H9 (cell line): ENCODE results near the gene NEK5. TPM values are rescaled to one million over a fixed set of nuclear protein-coding genes. Genes with fewer than 3 reads are reported as not detected.
"Not testable (repeated sequence)": the region's sequence is repeated elsewhere in the genome, so short reads cannot be mapped to it uniquely, and the experiment has no call there.

Source experiments
- DNase-seq: peaks from one replicate; pipeline ENCODE4 v3.0.0-alpha.2; 2017
- H2AFZ ChIP-seq: one replicate; pipeline ENCODE4 v1.6.1; 2013; ENCODE audit warnings: mild to moderate bottlenecking, low read length, control low read depth, moderate library complexity
- H2AK5ac ChIP-seq: 2 replicates; pipeline ENCODE4 v1.6.1; 2013; ENCODE audit warnings: low read length, control low read depth, mixed read lengths; ENCODE audit not compliant: insufficient read length
- H2BK120ac ChIP-seq: one replicate; pipeline ENCODE4 v1.6.1; 2013; ENCODE audit warnings: low read depth, mild to moderate bottlenecking, low read length, control low read depth, inconsistent platforms; ENCODE audit not compliant: poor library complexity, severe bottlenecking
- H2BK12ac ChIP-seq: 2 replicates; pipeline ENCODE4 v1.6.1; 2013; ENCODE audit warnings: low read length, control low read depth, mixed read lengths, low read depth; ENCODE audit not compliant: insufficient read length
- H2BK15ac ChIP-seq: 2 replicates; pipeline ENCODE4 v1.6.1; 2013; ENCODE audit warnings: low read depth, low read length, control low read depth
- H2BK20ac ChIP-seq: one replicate; pipeline ENCODE4 v1.6.1; 2013; ENCODE audit warnings: low read depth, mild to moderate bottlenecking, low read length, control low read depth, inconsistent platforms; ENCODE audit not compliant: poor library complexity, severe bottlenecking
- H2BK5ac ChIP-seq: 2 replicates; pipeline ENCODE4 v1.6.1; 2013; ENCODE audit warnings: low read length, control low read depth, mixed read lengths; ENCODE audit not compliant: insufficient read length
- H3K14ac ChIP-seq: 2 replicates; pipeline ENCODE4 v1.6.1; 2013; ENCODE audit warnings: low read length, control low read depth; ENCODE audit not compliant: insufficient read depth
- H3K18ac ChIP-seq: 2 replicates; pipeline ENCODE4 v1.6.1; 2013; ENCODE audit warnings: low read depth, mild to moderate bottlenecking, mixed read lengths, low read length, control low read depth; ENCODE audit not compliant: insufficient read length
- H3K23ac ChIP-seq: 2 replicates; pipeline ENCODE4 v1.6.1; 2013; ENCODE audit warnings: low read length, control low read depth, mixed read lengths, low read depth; ENCODE audit not compliant: insufficient read length
- H3K23me2 ChIP-seq: 2 replicates; pipeline ENCODE4 v1.6.1; 2013; ENCODE audit warnings: low read depth, mild to moderate bottlenecking, mixed read lengths, low read length, control low read depth; ENCODE audit not compliant: insufficient read length, poor library complexity, severe bottlenecking
- H3K27ac ChIP-seq: 2 replicates; pipeline ENCODE4 v1.5.1; 2013; ENCODE audit warnings: low read length, control low read depth, mixed read lengths, low read depth; ENCODE audit not compliant: insufficient read length
- H3K27me3 ChIP-seq: 2 replicates; pipeline ENCODE4 v1.6.1; 2013; ENCODE audit warnings: low read length, control low read depth, inconsistent platforms; ENCODE audit not compliant: insufficient read depth
- H3K4ac ChIP-seq: 2 replicates; pipeline ENCODE4 v1.6.1; 2013; ENCODE audit warnings: low read depth, mild to moderate bottlenecking, control low read depth, inconsistent platforms, low read length, moderate library complexity
- H3K4me1 ChIP-seq: 2 replicates; pipeline ENCODE4 v1.6.1; 2013; ENCODE audit warnings: low read length, control low read depth, inconsistent platforms; ENCODE audit not compliant: insufficient read depth
- H3K4me2 ChIP-seq: 2 replicates; pipeline ENCODE4 v1.6.1; 2013; ENCODE audit warnings: low read length, control low read depth, mixed read lengths; ENCODE audit not compliant: insufficient read length, insufficient read depth
- H3K56ac ChIP-seq: 2 replicates; pipeline ENCODE4 v1.6.1; 2013; ENCODE audit warnings: low read depth, mild to moderate bottlenecking, mixed read lengths, low read length, control low read depth; ENCODE audit not compliant: insufficient read length
- H3K79me1 ChIP-seq: 2 replicates; pipeline ENCODE4 v1.6.1; 2013; ENCODE audit warnings: low read depth, mild to moderate bottlenecking, moderate library complexity, low read length, control low read depth, inconsistent platforms; ENCODE audit not compliant: insufficient read depth, poor library complexity, severe bottlenecking
- H3K79me2 ChIP-seq: 2 replicates; pipeline ENCODE4 v1.6.1; 2013; ENCODE audit warnings: low read length, control low read depth, inconsistent platforms; ENCODE audit not compliant: insufficient read depth
- H3K9ac ChIP-seq: 2 replicates; pipeline ENCODE4 v1.6.1; 2013; ENCODE audit warnings: low read length, control low read depth, mixed read lengths; ENCODE audit not compliant: insufficient read length; ENCODE audit errors: extremely low read depth
- H3K9me3 ChIP-seq: one replicate; pipeline ENCODE4 v1.6.1; 2013; ENCODE audit warnings: low read depth, low read length, inconsistent platforms; ENCODE audit not compliant: control insufficient read depth
- H3T11ph ChIP-seq: one replicate; pipeline ENCODE4 v1.6.1; 2013; ENCODE audit warnings: mild to moderate bottlenecking, low read length, control low read depth, inconsistent platforms
- H4K20me1 ChIP-seq: one replicate; pipeline ENCODE4 v1.6.1; 2013; ENCODE audit not compliant: control insufficient read depth, insufficient read length, insufficient read depth
- H4K5ac ChIP-seq: 2 replicates; pipeline ENCODE4 v1.6.1; 2013; ENCODE audit warnings: low read depth, mild to moderate bottlenecking, mixed read lengths, low read length, control low read depth; ENCODE audit not compliant: insufficient read length
- H4K8ac ChIP-seq: replicated peaks from 2 replicates; pipeline ENCODE4 v1.6.1; 2013; ENCODE audit warnings: low read length, control low read depth, mixed read lengths, low read depth; ENCODE audit not compliant: insufficient read length
- H4K91ac ChIP-seq: 2 replicates; pipeline ENCODE4 v1.6.1; 2013; ENCODE audit warnings: low read depth, mild to moderate bottlenecking, moderate library complexity, mixed read lengths, low read length, control low read depth; ENCODE audit not compliant: insufficient read length
- H3K27ac Mint-ChIP-seq, 3 experiments: 2 replicates in 2 of 3; 3 replicates in 1 of 3; pipeline ENCODE4 v1.8.0; 2020 to 2021; ENCODE audit warnings: mixed read lengths in 3 of 3, mild to moderate bottlenecking in 1 of 3, moderate library complexity in 1 of 3
- H3K27me3 Mint-ChIP-seq: 2 replicates; pipeline ENCODE4 v1.8.0; 2021; ENCODE audit warnings: low read depth, mild to moderate bottlenecking, moderate library complexity, mixed read lengths
- H3K36me3 Mint-ChIP-seq, 3 experiments: 2 replicates in 2 of 3; 3 replicates in 1 of 3; pipeline ENCODE4 v1.8.0; 2020 to 2021; ENCODE audit warnings: low read depth in 3 of 3, mixed read lengths in 3 of 3; ENCODE audit not compliant: insufficient read depth in 1 of 3
- H3K4me1 Mint-ChIP-seq, 2 experiments: 2 replicates each; pipeline ENCODE4 v1.8.0; 2020; ENCODE audit warnings: mixed read lengths in 2 of 2
- H3K4me3 Mint-ChIP-seq, 2 experiments: 2 replicates in 1 of 2; 3 replicates in 1 of 2; pipeline ENCODE4 v1.8.0; 2020 to 2021; ENCODE audit warnings: mild to moderate bottlenecking in 2 of 2, mixed read lengths in 2 of 2, moderate library complexity in 1 of 2
- H3K9me3 Mint-ChIP-seq, 2 experiments: 2 replicates in 1 of 2; 3 replicates in 1 of 2; pipeline ENCODE4 v1.8.0; 2020; ENCODE audit warnings: mild to moderate bottlenecking in 2 of 2, mixed read lengths in 2 of 2, moderate library complexity in 1 of 2
- WGBS: extraction: QIAGEN DNeasy Blood & Tissue Kit; methylation state at CpG from one replicate; pipeline ENCODE4 v1.1.7; 2013; ENCODE audit warnings: missing lambda C conversion rate, low lambda C conversion rate, mixed read lengths; ENCODE audit not compliant: insufficient read length; ENCODE audit errors: extremely low coverage; 5-methylcytosine and 5-hydroxymethylcytosine counted together
- total RNA-seq: library from RNA; stranded (reverse); gene quantifications from 2 replicates; pipeline ENCODE4 v1.2.1, GENCODE V29; 2021
- TF ChIP-seq, protein P1 (sequence below): fragments of 200-600 bp; sonication (generic); conservative IDR thresholded peaks from 3 replicates; pipeline ENCODE4 v1.8.0; 2021; ENCODE audit warnings: antibody characterized with exemption, mild to moderate bottlenecking

Gene NEK5
- total RNA-seq, 1 experiment from 2014 or later: 0.26 TPM

DNA sequence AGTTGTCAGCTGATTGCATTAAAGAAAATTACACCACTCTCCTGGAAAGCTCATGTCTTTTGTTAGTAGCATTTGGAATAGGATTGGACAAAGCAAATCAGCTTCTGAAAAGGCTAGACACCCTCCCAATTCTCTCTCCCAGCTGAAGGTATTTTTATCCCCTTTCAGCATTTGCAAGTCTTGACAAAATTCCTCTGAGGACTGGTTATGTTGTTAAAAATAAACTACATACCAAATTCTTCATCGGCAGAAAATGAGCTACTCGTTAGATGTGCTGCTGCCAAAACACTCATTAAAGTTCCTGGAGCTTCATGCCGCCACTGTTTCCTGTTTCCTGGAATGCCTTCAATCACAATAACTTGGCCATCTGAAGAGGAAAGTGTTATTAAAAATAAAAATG is 67.3 kb downstream of the NEK5 start:
- Mint-ChIP-seq H3K27me3 (no peaks in the 10 kb centered on the region; the same call in 1 of the 2 replicates), H3K9me3 (peaks cover 41 to 45% of the 10 kb centered on the region in 2 experiments), H3K27ac (no peak overlapping the region), H3K36me3 (peaks cover 6 to 23% (median 21%) of the 10 kb centered on the region in 3 experiments), H3K4me3 (no peak overlapping the region), H3K4me1 (no peaks in the 10 kb centered on the region)
- no CpG with 5 or more reads among the region's 3 CpGs for WGBS
- Histone ChIP-seq H4K20me1 (no peaks in the 10 kb centered on the region), H3K4ac (no peak overlapping the region), H3K18ac (no peak overlapping the region), H3K4me1 (no peaks in the 10 kb centered on the region), H2BK20ac (no peak overlapping the region), H3K9me3 (peaks cover 21% of the 10 kb centered on the region), H3K4me2 (no peak overlapping the region), H3K14ac (no peak overlapping the region), H4K8ac (no peak overlapping the region), H2BK120ac (no peak overlapping the region), H3K79me2 (no peaks in the 10 kb centered on the region), H4K91ac (no peak overlapping the region), H2AK5ac (no peak overlapping the region), H3K9ac (no peak overlapping the region), H2BK5ac (no peak overlapping the region), H3K23ac (no peak overlapping the region), H4K5ac (no peak overlapping the region), H2BK15ac (no peak overlapping the region), H3K79me1 (no peaks in the 10 kb centered on the region), H3K27me3 (no peaks in the 10 kb centered on the region), H2AFZ (no peak overlapping the region), H3K23me2 (no peaks in the 10 kb centered on the region), H3T11ph (no peak overlapping the region), H3K56ac (no peak overlapping the region), H3K27ac (no peak overlapping the region), H2BK12ac (no peak overlapping the region)
- TF ChIP-seq, protein P1, sequence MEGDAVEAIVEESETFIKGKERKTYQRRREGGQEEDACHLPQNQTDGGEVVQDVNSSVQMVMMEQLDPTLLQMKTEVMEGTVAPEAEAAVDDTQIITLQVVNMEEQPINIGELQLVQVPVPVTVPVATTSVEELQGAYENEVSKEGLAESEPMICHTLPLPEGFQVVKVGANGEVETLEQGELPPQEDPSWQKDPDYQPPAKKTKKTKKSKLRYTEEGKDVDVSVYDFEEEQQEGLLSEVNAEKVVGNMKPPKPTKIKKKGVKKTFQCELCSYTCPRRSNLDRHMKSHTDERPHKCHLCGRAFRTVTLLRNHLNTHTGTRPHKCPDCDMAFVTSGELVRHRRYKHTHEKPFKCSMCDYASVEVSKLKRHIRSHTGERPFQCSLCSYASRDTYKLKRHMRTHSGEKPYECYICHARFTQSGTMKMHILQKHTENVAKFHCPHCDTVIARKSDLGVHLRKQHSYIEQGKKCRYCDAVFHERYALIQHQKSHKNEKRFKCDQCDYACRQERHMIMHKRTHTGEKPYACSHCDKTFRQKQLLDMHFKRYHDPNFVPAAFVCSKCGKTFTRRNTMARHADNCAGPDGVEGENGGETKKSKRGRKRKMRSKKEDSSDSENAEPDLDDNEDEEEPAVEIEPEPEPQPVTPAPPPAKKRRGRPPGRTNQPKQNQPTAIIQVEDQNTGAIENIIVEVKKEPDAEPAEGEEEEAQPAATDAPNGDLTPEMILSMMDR: no peak
- no peak for DNase-seq

DNA sequence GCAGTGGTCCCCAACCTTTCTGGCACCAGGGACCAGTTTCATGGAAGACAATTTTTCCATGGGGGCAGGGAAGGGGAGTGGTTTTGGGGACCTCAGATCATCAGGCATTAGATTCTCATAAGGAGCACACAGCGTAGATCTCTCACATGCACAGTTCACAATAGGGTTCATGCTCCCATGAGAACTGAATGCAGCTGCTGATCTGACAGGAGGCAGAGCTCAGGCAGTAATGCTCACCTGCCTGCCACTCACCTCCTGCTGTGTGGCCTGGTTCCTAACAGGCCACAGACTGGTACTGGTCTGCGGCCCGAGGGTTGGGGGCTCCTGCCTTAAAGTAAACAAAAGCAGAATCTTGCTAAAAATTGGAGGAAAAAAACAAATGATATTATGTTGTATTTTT is 67.8 kb downstream of the NEK5 start:
- H3K27ac Mint-ChIP-seq, H2BK20ac ChIP-seq, H3K23ac ChIP-seq, H2BK12ac ChIP-seq, H3K18ac ChIP-seq, H3K4ac ChIP-seq, H3K4me1 Mint-ChIP-seq, H3K27ac ChIP-seq, H2BK120ac ChIP-seq, H4K8ac ChIP-seq, H3K56ac ChIP-seq, H3K14ac ChIP-seq, H3K4me2 ChIP-seq, H2AFZ ChIP-seq, H3K9ac ChIP-seq, H2AK5ac ChIP-seq, H3K79me1 ChIP-seq, H3T11ph ChIP-seq, H3K23me2 ChIP-seq, H3K27me3 ChIP-seq, H3K27me3 Mint-ChIP-seq, H4K5ac ChIP-seq, H4K91ac ChIP-seq, H2BK15ac ChIP-seq, H4K20me1 ChIP-seq, H3K79me2 ChIP-seq, H2BK5ac ChIP-seq, H3K4me1 ChIP-seq, H3K4me3 Mint-ChIP-seq, DNase-seq: not testable (repeated sequence)
- Mint-ChIP-seq H3K36me3 (peaks cover 6 to 23% (median 21%) of the 10 kb centered on the region in 3 experiments), H3K9me3 (peaks cover 41% of the 10 kb centered on the region in 2 experiments)
- H3K9me3 ChIP-seq: peaks cover 21% of the 10 kb centered on the region
- no CpG with 5 or more reads among the region's 3 CpGs for WGBS
